OCI-LY3 (cell line): ENCODE data around the gene ID1.

ENCODE experiments used
- H2AFZ ChIP-seq: fragments of 200-600, 300-600 bp; shearing (Covaris generic); 2 replicates; pipeline ENCODE4 v1.6.0; 2014; ENCODE audit warnings: antibody characterized with exemption, low read depth, low read length
- H3K27ac ChIP-seq: fragments of 200-600, 300-600 bp; sonication (generic); 2 replicates; pipeline ENCODE4 v1.5.1; 2014; ENCODE audit warnings: mild to moderate bottlenecking, low read length, moderate library complexity, mixed read lengths
- H3K27me3 ChIP-seq: fragments of 200-600, 300-600 bp; sonication (generic); 2 replicates; pipeline ENCODE4 v1.6.1; 2014; ENCODE audit warnings: low read depth, low read length, mixed read lengths
- H3K36me3 ChIP-seq: fragments of 200-600, 300-600 bp; sonication (generic); replicated peaks from 2 replicates; pipeline ENCODE3; 2014; ENCODE audit warnings: low read depth, low read length, mixed read lengths
- H3K4me1 ChIP-seq: fragments of 300-600, 200-600 bp; sonication (generic); 2 replicates; pipeline ENCODE4 v1.6.1; 2014; ENCODE audit warnings: low read length, mixed read lengths
- H3K4me2 ChIP-seq: fragments of 200-600, 300-600 bp; sonication (generic); 2 replicates; pipeline ENCODE4 v1.6.1; 2014; ENCODE audit warnings: low read length, mixed read lengths
- H3K4me3 ChIP-seq: fragments of 300-600, 200-600 bp; sonication (generic); 2 replicates; pipeline ENCODE4 v1.5.1; 2014; ENCODE audit warnings: antibody characterized with exemption, mild to moderate bottlenecking, low read length, moderate library complexity
- H3K79me2 ChIP-seq: fragments of 300-600, 200-600 bp; shearing (Covaris generic); 2 replicates; pipeline ENCODE4 v1.6.1; 2014; ENCODE audit warnings: mild to moderate bottlenecking, low read length, mixed read lengths
- H3K9ac ChIP-seq: fragments of 300-600, 200-600 bp; shearing (Covaris generic); 2 replicates; pipeline ENCODE4 v1.6.0; 2014; ENCODE audit warnings: mild to moderate bottlenecking, low read length, moderate library complexity
- H3K9me3 ChIP-seq: fragments of 200-600, 300-600 bp; shearing (Covaris generic); 2 replicates; pipeline ENCODE4 v1.6.1; 2014; ENCODE audit warnings: low read length, mixed read lengths; ENCODE audit not compliant: insufficient read depth
- H4K20me1 ChIP-seq: fragments of 200-600, 300-600 bp; sonication (generic); 2 replicates; pipeline ENCODE4 v1.6.1; 2016; ENCODE audit warnings: low read length, mixed read lengths; ENCODE audit not compliant: insufficient read depth
- EZH2phosphoT487 ChIP-seq: fragments of 200-600 bp; shearing (Covaris generic); IDR thresholded peaks from 2 replicates; pipeline ENCODE4 v1.6.1; 2018; ENCODE audit warnings: antibody characterized with exemption, mixed run types, low read depth
- TF ChIP-seq, protein P1 (sequence below): fragments of 200-600, 300-600 bp; sonication (generic); IDR thresholded peaks from 2 replicates; pipeline ENCODE4 v1.5.1; 2014; ENCODE audit warnings: antibody characterized with exemption, low read length, low read depth

ID1 gene

DNA sequence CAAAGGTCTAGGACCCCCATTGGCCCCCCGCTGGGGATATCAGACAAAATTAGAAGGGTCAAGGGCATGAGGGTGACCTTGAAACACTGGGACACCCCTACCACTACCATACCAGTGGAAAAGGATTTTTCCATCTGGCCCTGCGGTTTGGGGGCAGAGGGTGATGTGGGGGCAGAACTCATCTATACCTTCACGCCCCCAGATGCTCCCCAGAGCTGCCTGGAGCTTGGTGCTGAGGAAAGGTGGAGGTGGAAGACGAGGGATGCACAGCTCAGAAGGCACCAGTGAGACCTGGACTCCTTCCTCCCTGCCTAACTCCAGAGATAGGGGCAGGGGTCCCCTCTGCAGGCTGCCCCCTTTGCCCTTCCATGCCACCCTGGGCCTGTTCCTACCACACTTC is 33.7 kb downstream of the ID1 start:
- Histone ChIP-seq H3K4me1 (peaks cover 12% of the 10 kb centered on the region), H3K9me3 (no peaks in the 10 kb centered on the region), H3K27me3 (no peaks in the 10 kb centered on the region; the same call in 1 of the 2 replicates), H3K36me3 (no peaks in the 10 kb centered on the region), H3K9ac (no peak overlapping the region), H3K27ac (no peak overlapping the region), H4K20me1 (no peaks in the 10 kb centered on the region), H3K4me2 (no peak overlapping the region), H3K79me2 (no peaks in the 10 kb centered on the region), H3K4me3 (no peak overlapping the region), H2AFZ (no peak overlapping the region)
- no peak for TF ChIP-seq EZH2phosphoT487
- TF ChIP-seq, protein P1, sequence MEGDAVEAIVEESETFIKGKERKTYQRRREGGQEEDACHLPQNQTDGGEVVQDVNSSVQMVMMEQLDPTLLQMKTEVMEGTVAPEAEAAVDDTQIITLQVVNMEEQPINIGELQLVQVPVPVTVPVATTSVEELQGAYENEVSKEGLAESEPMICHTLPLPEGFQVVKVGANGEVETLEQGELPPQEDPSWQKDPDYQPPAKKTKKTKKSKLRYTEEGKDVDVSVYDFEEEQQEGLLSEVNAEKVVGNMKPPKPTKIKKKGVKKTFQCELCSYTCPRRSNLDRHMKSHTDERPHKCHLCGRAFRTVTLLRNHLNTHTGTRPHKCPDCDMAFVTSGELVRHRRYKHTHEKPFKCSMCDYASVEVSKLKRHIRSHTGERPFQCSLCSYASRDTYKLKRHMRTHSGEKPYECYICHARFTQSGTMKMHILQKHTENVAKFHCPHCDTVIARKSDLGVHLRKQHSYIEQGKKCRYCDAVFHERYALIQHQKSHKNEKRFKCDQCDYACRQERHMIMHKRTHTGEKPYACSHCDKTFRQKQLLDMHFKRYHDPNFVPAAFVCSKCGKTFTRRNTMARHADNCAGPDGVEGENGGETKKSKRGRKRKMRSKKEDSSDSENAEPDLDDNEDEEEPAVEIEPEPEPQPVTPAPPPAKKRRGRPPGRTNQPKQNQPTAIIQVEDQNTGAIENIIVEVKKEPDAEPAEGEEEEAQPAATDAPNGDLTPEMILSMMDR: no peak

DNA sequence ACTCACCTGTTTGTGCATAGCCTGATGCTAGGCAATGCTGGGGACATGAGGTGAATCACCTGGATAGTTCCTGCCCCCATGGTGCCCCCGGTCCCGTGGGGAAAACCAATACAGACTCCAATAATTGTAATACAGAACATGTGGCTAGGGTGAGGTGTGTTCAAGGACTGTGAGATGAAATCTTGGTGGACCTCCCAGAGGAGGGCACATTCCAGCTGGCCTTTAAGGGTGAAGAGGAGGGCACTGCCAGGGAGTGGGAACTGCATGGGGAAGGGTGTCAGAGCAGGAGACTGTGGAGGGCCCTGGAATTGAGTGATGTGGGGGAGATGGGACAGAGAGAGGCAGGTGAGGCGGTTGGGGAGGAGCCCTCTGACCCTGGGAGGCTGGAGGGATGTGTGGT is 35.2 kb downstream of the ID1 start:
- H3K27ac ChIP-seq: no peak overlapping the region
- H3K79me2 ChIP-seq: no peaks in the 10 kb centered on the region
- peaks cover 12% of the 10 kb centered on the region for H3K4me1 ChIP-seq
- no peaks in the 10 kb centered on the region for H3K9me3 ChIP-seq
- H3K36me3 ChIP-seq: no peaks in the 10 kb centered on the region
- no peak overlapping the region for H3K4me2 ChIP-seq
- no peak overlapping the region for H3K4me3 ChIP-seq
- no peaks in the 10 kb centered on the region for H4K20me1 ChIP-seq
- no peak overlapping the region for H2AFZ ChIP-seq
- TF ChIP-seq EZH2phosphoT487: no peak
- TF ChIP-seq, protein P1: no peak
- no peak overlapping the region for H3K9ac ChIP-seq
- H3K27me3 ChIP-seq: no peaks in the 10 kb centered on the region; the same call in 1 of the 2 replicates

DNA sequence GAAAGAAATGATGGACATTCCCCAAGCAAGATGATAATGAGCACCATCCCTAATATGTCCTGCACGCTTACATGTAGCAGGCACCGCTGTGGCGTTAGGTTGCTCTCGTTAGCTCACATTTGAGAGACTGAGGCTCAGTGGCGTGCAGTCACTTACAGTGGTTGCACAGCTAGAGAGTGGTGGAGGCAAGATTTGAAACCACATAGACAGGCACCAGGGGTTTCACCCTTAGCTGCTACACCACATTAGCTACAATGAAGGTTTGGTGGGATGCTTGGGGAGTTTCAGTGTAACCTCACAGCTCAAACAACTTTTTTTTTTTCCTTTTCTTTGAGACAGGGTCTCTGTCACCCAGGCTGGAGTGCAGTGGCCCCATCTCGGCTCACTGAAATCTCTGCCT is 36.3 kb downstream of the ID1 start:
- Histone ChIP-seq H3K27me3 (no peaks in the 10 kb centered on the region; the same call in 1 of the 2 replicates), H3K4me1 (peaks cover 12% of the 10 kb centered on the region), H3K4me2 (no peak overlapping the region), H3K79me2 (no peaks in the 10 kb centered on the region), H3K9ac (no peak overlapping the region), H2AFZ (no peak overlapping the region), H3K36me3 (no peaks in the 10 kb centered on the region), H3K4me3 (no peak overlapping the region), H4K20me1 (no peaks in the 10 kb centered on the region), H3K27ac (no peak overlapping the region), H3K9me3 (no peaks in the 10 kb centered on the region)
- TF ChIP-seq, protein P1: no peak
- no peak for TF ChIP-seq EZH2phosphoT487

DNA sequence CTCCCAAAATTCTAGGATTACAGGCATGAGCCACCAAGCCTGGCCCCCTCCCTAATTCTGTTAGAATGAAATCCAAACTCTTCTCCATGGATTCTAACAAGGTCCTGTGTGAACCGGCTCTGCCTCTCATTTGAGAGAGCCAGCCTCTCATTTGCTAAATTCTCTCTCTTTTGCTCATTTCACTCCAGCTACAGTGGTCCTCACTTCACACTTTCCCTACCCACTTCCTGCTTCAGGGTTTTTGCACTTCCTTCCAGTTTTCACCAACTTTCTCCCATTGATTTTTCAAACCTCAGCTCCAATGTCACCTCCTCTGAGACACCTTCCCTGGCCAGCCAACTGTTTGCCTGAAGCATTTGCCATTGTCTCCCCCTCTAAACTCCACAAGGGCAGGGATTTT is 37.7 kb downstream of the ID1 start:
- peak overlapping the region; percentile 17; the same call in 1 of the 2 replicates for H3K4me2 ChIP-seq
- no peak overlapping the region for H3K4me3 ChIP-seq
- no peaks in the 10 kb centered on the region for H3K79me2 ChIP-seq
- H3K27ac ChIP-seq: no peak overlapping the region
- no peaks in the 10 kb centered on the region for H4K20me1 ChIP-seq
- no peaks in the 10 kb centered on the region; the same call in 1 of the 2 replicates for H3K27me3 ChIP-seq
- TF ChIP-seq, protein P1: no peak
- no peak for TF ChIP-seq EZH2phosphoT487
- no peak overlapping the region for H3K9ac ChIP-seq
- no peaks in the 10 kb centered on the region for H3K9me3 ChIP-seq
- H3K36me3 ChIP-seq: no peaks in the 10 kb centered on the region
- peaks cover 12% of the 10 kb centered on the region for H3K4me1 ChIP-seq
- 0 out of 2 replicates have a peak overlapping the region, but pooled peaks have one; percentile 40 for H2AFZ ChIP-seq
